ENCODE results near the gene ANXA4. TPM values are rescaled to one million over a fixed set of nuclear protein-coding genes. Genes with fewer than 3 reads are reported as not detected.

The ANXA4 gene
- total and polyA plus RNA-seq, 2 experiments from 2014 or later = 6.7 to 11.5 TPM

DNA sequence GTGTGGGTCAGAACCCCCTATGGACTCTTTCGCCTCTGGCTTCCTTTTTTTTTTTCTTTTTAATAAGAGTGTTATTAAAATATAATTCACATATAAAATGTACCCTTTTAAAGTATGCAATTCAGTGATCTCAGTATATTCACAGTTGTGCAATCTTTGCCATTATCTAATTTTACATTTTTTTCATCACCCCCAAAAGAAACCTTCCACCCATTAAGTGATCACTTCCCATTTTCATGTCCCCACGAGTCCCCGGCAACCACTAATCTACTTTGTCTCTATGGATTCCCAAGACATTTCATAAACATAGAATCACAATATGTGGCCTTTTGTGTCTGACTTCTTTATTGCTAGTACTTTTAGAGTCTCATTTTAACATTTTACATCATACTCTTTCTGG, 38.7 kb upstream of the ANXA4 start:
- no peaks in the 10 kb centered on the region for H3K36me3 Mint-ChIP-seq (ENCODE audit: low read depth)
- TF ChIP-seq EZH2phosphoT487 (IDR thresholded peaks at IDR 0.05; ENCODE audit: unreplicated experiment) (no peak), NANOG (IDR thresholded peaks at IDR 0.05; ENCODE audit: borderline replicate concordance) (no peak)
- TF ChIP-seq, protein P1, sequence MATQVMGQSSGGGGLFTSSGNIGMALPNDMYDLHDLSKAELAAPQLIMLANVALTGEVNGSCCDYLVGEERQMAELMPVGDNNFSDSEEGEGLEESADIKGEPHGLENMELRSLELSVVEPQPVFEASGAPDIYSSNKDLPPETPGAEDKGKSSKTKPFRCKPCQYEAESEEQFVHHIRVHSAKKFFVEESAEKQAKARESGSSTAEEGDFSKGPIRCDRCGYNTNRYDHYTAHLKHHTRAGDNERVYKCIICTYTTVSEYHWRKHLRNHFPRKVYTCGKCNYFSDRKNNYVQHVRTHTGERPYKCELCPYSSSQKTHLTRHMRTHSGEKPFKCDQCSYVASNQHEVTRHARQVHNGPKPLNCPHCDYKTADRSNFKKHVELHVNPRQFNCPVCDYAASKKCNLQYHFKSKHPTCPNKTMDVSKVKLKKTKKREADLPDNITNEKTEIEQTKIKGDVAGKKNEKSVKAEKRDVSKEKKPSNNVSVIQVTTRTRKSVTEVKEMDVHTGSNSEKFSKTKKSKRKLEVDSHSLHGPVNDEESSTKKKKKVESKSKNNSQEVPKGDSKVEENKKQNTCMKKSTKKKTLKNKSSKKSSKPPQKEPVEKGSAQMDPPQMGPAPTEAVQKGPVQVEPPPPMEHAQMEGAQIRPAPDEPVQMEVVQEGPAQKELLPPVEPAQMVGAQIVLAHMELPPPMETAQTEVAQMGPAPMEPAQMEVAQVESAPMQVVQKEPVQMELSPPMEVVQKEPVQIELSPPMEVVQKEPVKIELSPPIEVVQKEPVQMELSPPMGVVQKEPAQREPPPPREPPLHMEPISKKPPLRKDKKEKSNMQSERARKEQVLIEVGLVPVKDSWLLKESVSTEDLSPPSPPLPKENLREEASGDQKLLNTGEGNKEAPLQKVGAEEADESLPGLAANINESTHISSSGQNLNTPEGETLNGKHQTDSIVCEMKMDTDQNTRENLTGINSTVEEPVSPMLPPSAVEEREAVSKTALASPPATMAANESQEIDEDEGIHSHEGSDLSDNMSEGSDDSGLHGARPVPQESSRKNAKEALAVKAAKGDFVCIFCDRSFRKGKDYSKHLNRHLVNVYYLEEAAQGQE (IDR thresholded peaks at IDR 0.05; ENCODE audit: unreplicated experiment) = no peak
- no peak overlapping the region for H3K4me3 ChIP-seq
- no peaks in the 10 kb centered on the region for H3K79me2 ChIP-seq (replicated peaks; ENCODE audit: insufficient read depth)
- H3K9me2 ChIP-seq (ENCODE audit: insufficient read depth) = no peaks in the 10 kb centered on the region
- H3K27ac Mint-ChIP-seq = no peak overlapping the region
- DNase-seq (ENCODE audit: low spot score) = no peak
- no peak for ATAC-seq
- no peak overlapping the region for H3K4me2 ChIP-seq
- no peaks in the 10 kb centered on the region for H4K20me1 ChIP-seq (replicated peaks; ENCODE audit: insufficient read depth)
- peaks cover 11% of the 10 kb centered on the region for H3K4me1 Mint-ChIP-seq
- no peak overlapping the region for H3K4me3 Mint-ChIP-seq
- 0 out of 2 replicates have a peak, but pooled peaks cover 2% of the 10 kb centered on the region for H3K4me1 ChIP-seq (ENCODE audit: insufficient read depth)
- no peaks in the 10 kb centered on the region for H3K9me3 Mint-ChIP-seq
- no peak overlapping the region for H3K27ac ChIP-seq (ENCODE audit: low read depth)
- no peak overlapping the region for H2AFZ ChIP-seq
- peaks cover 3% of the 10 kb centered on the region for H3K27me3 Mint-ChIP-seq (ENCODE audit: insufficient read depth, low read depth, poor library complexity)
- no peaks in the 10 kb centered on the region; the same call in 1 of the 2 replicates for H3F3A ChIP-seq (replicated peaks; ENCODE audit: low read depth)
- H3K36me3 ChIP-seq (ENCODE audit: insufficient read depth) = no peaks in the 10 kb centered on the region
- H3K27me3 ChIP-seq (ENCODE audit: insufficient read depth) = no peaks in the 10 kb centered on the region

DNA sequence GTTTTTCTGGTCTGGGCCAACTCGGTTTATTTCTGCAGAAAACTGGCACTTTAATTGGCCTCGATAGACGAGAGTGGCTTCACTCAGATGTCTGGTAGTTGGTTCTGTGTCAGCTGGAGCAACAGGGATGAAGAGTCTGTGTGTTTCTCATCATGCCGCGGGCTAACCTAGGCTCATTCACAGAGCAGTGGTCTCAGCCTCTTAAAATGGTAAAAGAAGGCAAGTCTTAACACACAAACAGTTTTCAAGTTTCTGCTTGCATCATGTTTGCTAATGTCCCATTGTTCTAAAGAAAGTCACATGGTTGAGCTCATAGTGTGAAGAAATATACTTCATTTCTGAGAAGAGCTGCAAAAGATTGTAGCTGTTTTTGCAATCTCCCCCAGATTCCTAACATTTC, 37.5 kb upstream of the ANXA4 start:
- H3K36me3 ChIP-seq (ENCODE audit: insufficient read depth) = no peaks in the 10 kb centered on the region
- H3K27me3 ChIP-seq (ENCODE audit: insufficient read depth) = no peaks in the 10 kb centered on the region
- H3K79me2 ChIP-seq (replicated peaks; ENCODE audit: insufficient read depth) = no peaks in the 10 kb centered on the region
- TF ChIP-seq ZNF114 (CRISPR knock-in tag; IDR thresholded peaks at IDR 0.05) = no peak
- TF ChIP-seq, protein P1 (IDR thresholded peaks at IDR 0.05; ENCODE audit: unreplicated experiment) = no peak
- TF ChIP-seq EZH2phosphoT487 (IDR thresholded peaks at IDR 0.05; ENCODE audit: unreplicated experiment) = no peak
- TF ChIP-seq, protein P2, sequence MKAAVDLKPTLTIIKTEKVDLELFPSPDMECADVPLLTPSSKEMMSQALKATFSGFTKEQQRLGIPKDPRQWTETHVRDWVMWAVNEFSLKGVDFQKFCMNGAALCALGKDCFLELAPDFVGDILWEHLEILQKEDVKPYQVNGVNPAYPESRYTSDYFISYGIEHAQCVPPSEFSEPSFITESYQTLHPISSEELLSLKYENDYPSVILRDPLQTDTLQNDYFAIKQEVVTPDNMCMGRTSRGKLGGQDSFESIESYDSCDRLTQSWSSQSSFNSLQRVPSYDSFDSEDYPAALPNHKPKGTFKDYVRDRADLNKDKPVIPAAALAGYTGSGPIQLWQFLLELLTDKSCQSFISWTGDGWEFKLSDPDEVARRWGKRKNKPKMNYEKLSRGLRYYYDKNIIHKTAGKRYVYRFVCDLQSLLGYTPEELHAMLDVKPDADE (IDR thresholded peaks at IDR 0.05) = no peak
- no peak for TF ChIP-seq ZNF331 (CRISPR knock-in tag; IDR thresholded peaks at IDR 0.05; ENCODE audit: low read depth)
- TF ChIP-seq NANOG (IDR thresholded peaks at IDR 0.05; ENCODE audit: borderline replicate concordance) = no peak
- TF ChIP-seq, protein P3, sequence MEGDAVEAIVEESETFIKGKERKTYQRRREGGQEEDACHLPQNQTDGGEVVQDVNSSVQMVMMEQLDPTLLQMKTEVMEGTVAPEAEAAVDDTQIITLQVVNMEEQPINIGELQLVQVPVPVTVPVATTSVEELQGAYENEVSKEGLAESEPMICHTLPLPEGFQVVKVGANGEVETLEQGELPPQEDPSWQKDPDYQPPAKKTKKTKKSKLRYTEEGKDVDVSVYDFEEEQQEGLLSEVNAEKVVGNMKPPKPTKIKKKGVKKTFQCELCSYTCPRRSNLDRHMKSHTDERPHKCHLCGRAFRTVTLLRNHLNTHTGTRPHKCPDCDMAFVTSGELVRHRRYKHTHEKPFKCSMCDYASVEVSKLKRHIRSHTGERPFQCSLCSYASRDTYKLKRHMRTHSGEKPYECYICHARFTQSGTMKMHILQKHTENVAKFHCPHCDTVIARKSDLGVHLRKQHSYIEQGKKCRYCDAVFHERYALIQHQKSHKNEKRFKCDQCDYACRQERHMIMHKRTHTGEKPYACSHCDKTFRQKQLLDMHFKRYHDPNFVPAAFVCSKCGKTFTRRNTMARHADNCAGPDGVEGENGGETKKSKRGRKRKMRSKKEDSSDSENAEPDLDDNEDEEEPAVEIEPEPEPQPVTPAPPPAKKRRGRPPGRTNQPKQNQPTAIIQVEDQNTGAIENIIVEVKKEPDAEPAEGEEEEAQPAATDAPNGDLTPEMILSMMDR (conservative IDR thresholded peaks at IDR 0.05; ENCODE audit: low read depth in 2 of 2) = no peak
- no peak overlapping the region for H3K4me3 ChIP-seq
- Mint-ChIP-seq H3K9me3 (no peaks in the 10 kb centered on the region), H3K36me3 (ENCODE audit: low read depth) (no peaks in the 10 kb centered on the region), H3K4me1 (peaks cover 9% of the 10 kb centered on the region; the same call in 2 of the 3 replicates), H3K4me3 (no peak overlapping the region), H3K27ac (peak overlapping the region; percentile 57; the same call in 1 of the 2 replicates), H3K27me3 (ENCODE audit: insufficient read depth, low read depth, poor library complexity) (peaks cover 4% of the 10 kb centered on the region)
- no peak for DNase-seq (ENCODE audit: low spot score)
- H3K9me2 ChIP-seq (ENCODE audit: insufficient read depth) = no peaks in the 10 kb centered on the region
- no peaks in the 10 kb centered on the region; the same call in 1 of the 2 replicates for H3F3A ChIP-seq (replicated peaks; ENCODE audit: low read depth)
- H4K20me1 ChIP-seq (replicated peaks; ENCODE audit: insufficient read depth) = no peaks in the 10 kb centered on the region
- no peak overlapping the region for H3K27ac ChIP-seq (ENCODE audit: low read depth)
- no peak for ATAC-seq
- no peak overlapping the region for H3K4me2 ChIP-seq
- H2AFZ ChIP-seq = peak overlapping the region; percentile 92
- peaks cover 8% of the 10 kb centered on the region; the same call in 1 of the 2 replicates for H3K4me1 ChIP-seq (ENCODE audit: insufficient read depth)
